ENCODE data around the gene DOCK9.

Gene DOCK9

GRCh38 chr13:98746968-98747367, 230.9 kb downstream of the DOCK9 start:
- no peak for TF ChIP-seq CTCF (IDR thresholded peaks at IDR 0.05; ENCODE audit: borderline replicate concordance, control extremely low read depth, extremely low read depth, insufficient read depth, missing control alignments)
- in situ Hi-C loops (cut with MboI; ENCODE audit: low sequenced_read_pairs, unreplicated experiment): no loop called here
- DNase-seq (ENCODE audit: low spot score): no peak
